K562 (cell line): ENCODE results near the gene SLC35G6. TPM values are rescaled to one million over a fixed set of nuclear protein-coding genes. Genes with fewer than 3 reads are reported as not detected.

Experiments
- ATAC-seq: fragments of 200-7000 bp; cut with Tn5 transposase; 3 replicates; pipeline ENCODE4 v1.9.1; 2020; ENCODE audit warnings: moderate library complexity
- BruUV-seq: library from RNA; stranded (reverse); fragments of 400-500 nt; replicated peaks from 2 replicates; lab custom pipeline; 2021; lab: Mats Ljungman, UMichigan
- CTCF ChIA-PET: fragments of 300-600 bp; formaldehyde crosslinking; extraction: SDS; loops from one replicate; lab custom pipeline; 2021; ENCODE audit warnings: low intra/inter-chr PET ratio; lab: Yijun Ruan, JAX
- POLR2A ChIA-PET: fragments of 300-600, 350-650 bp; sonication (Branson Sonifier 250); formaldehyde crosslinking; extraction: SDS; loops from one replicate; lab custom pipeline; 2021; ENCODE audit warnings: antibody characterized with exemption, inconsistent platforms; lab: Yijun Ruan, JAX
- DNase-seq, 4 experiments: peaks; one replicate each; pipeline versions ENCODE4 v3.0.0 to v3.0.0-alpha.2; 2011 to 2018; ENCODE audit warnings: low spot score in 3 of 4, mixed read lengths in 3 of 4; ENCODE audit errors: extremely low read depth in 1 of 4
- FAIRE-seq: peaks from 2 replicates; lab custom pipeline; 2011; peaks lifted over from hg19 to GRCh38; lab: Jason Lieb, UNC
- H2AFZ ChIP-seq: 2 replicates; pipeline ENCODE4 v1.6.0; 2011; ENCODE audit warnings: low read depth, low read length, control low read depth, inconsistent platforms
- H3K27ac ChIP-seq: fragments of 200-600 bp; 3 replicates; pipeline ENCODE4 v1.8.0; 2011; ENCODE audit warnings: low read depth, mild to moderate bottlenecking, control low read depth, inconsistent platforms, low read length, moderate library complexity, mixed read lengths; ENCODE audit errors: extremely low read depth
- H3K27me3 ChIP-seq, 2 experiments: fragments of 300-600 bp in 1 of 2; 2 replicates in 1 of 2; 3 replicates in 1 of 2; pipeline versions ENCODE4 v1.6.0 to v1.8.0; 2011; ENCODE audit warnings: inconsistent platforms in 2 of 2, low read length in 2 of 2, mild to moderate bottlenecking in 1 of 2, mixed read lengths in 1 of 2, moderate library complexity in 1 of 2; ENCODE audit not compliant: control insufficient read depth in 2 of 2, insufficient read depth in 2 of 2
- H3K36me3 ChIP-seq: fragments of 300-600 bp; 3 replicates; pipeline ENCODE4 v1.8.0; 2011; ENCODE audit warnings: mild to moderate bottlenecking, low read length, inconsistent platforms; ENCODE audit not compliant: control insufficient read depth, insufficient read depth
- H3K4me1 ChIP-seq, 2 experiments: fragments of 200-600 bp in 1 of 2; replicated peaks in 1 of 2; 2 replicates in 1 of 2; 3 replicates in 1 of 2; pipeline versions ENCODE4 v1.5.1 to v1.8.0; 2011; ENCODE audit warnings: inconsistent platforms in 2 of 2, low read length in 2 of 2, mild to moderate bottlenecking in 1 of 2, mixed read lengths in 1 of 2, moderate library complexity in 1 of 2; ENCODE audit not compliant: control insufficient read depth in 2 of 2, insufficient read depth in 2 of 2
- H3K4me2 ChIP-seq: 2 replicates; pipeline ENCODE4 v1.6.1; 2011; ENCODE audit warnings: low read length, control low read depth, inconsistent platforms, mixed read lengths; ENCODE audit not compliant: insufficient read depth
- H3K4me3 ChIP-seq: fragments of 200-600 bp; sonication (generic), shearing (Covaris generic); 2 replicates; pipeline ENCODE4 v1.5.1; 2016; ENCODE audit warnings: control low read depth, inconsistent platforms
- H3K79me2 ChIP-seq: fragments of 200-600 bp; 3 replicates; pipeline ENCODE4 v1.8.0; 2011; ENCODE audit warnings: low read length, inconsistent platforms; ENCODE audit not compliant: control insufficient read depth, insufficient read depth
- H3K9ac ChIP-seq, 2 experiments: 2 replicates each; pipeline versions ENCODE4 v1.6.0 to v1.6.1; 2011; ENCODE audit warnings: low read depth in 2 of 2, low read length in 2 of 2, control low read depth in 1 of 2, inconsistent platforms in 1 of 2, mild to moderate bottlenecking in 1 of 2, mixed read lengths in 1 of 2; ENCODE audit not compliant: insufficient read depth in 1 of 2
- H3K9me1 ChIP-seq: one replicate; pipeline ENCODE4 v1.6.0; 2011; ENCODE audit warnings: inconsistent platforms, mild to moderate bottlenecking, low read length, moderate library complexity; ENCODE audit not compliant: control insufficient read depth, insufficient read depth
- H3K9me3 ChIP-seq: replicated peaks from 2 replicates; pipeline ENCODE4 v1.5.1; 2011; ENCODE audit warnings: low read depth, low read length, inconsistent platforms; ENCODE audit not compliant: control insufficient read depth, insufficient read depth
- H4K20me1 ChIP-seq: replicated peaks from 2 replicates; pipeline ENCODE4 v1.6.1; 2011; ENCODE audit warnings: low read length, inconsistent platforms, mixed read lengths; ENCODE audit not compliant: control insufficient read depth, insufficient read depth
- CHCHD3 ChIP-seq: fragments of 250-450 bp; sonication (Bioruptor Pico); IDR thresholded peaks from 2 replicates; pipeline ENCODE4 v2.1.2; 2022; ENCODE audit warnings: mild to moderate bottlenecking
- CHD2 ChIP-seq: IDR thresholded peaks from 2 replicates; pipeline ENCODE4 v1.6.1; 2011; ENCODE audit warnings: low read depth, low read length
- CTBP1 ChIP-seq: fragments of 450-650 bp; IDR thresholded peaks from 2 replicates; pipeline ENCODE4 v1.6.1; 2016; ENCODE audit warnings: borderline replicate concordance
- ELF2 ChIP-seq: fragments of 250-450 bp; sonication (Bioruptor Pico); IDR thresholded peaks from 2 replicates; pipeline ENCODE4 v1.5.0; 2021; ENCODE audit warnings: mild to moderate bottlenecking
- EP400 ChIP-seq: fragments of 450-650 bp; IDR thresholded peaks from 2 replicates; pipeline ENCODE4 v1.6.1; 2017; ENCODE audit warnings: antibody characterized with exemption, mild to moderate bottlenecking, moderate library complexity
- FOSL1 ChIP-seq: fragments of 200-800 bp; sonication (Bioruptor generic); conservative IDR thresholded peaks from 2 replicates; pipeline ENCODE4 v1.6.1; 2016; ENCODE audit warnings: missing genetic modification characterization, missing compliant biosample characterization
- KAT7 ChIP-seq: sonication (generic); formaldehyde crosslinking; IDR thresholded peaks from 2 replicates; pipeline ENCODE4 v1.8.0; 2022; ENCODE audit warnings: missing genetic modification reagents, mild to moderate bottlenecking, borderline replicate concordance
- KHSRP ChIP-seq: fragments of 450-650 bp; IDR thresholded peaks from 2 replicates; pipeline ENCODE4 v1.6.1; 2017
- KLF13 ChIP-seq: fragments of 450-650 bp; IDR thresholded peaks from 2 replicates; pipeline ENCODE4 v1.6.1; 2016; ENCODE audit warnings: missing genetic modification characterization, low read depth, mild to moderate bottlenecking, missing compliant biosample characterization, moderate library complexity, borderline replicate concordance
- MEIS2 ChIP-seq: fragments of 450-650 bp; IDR thresholded peaks from 2 replicates; pipeline ENCODE4 v1.6.1; 2014; ENCODE audit warnings: mild to moderate bottlenecking; ENCODE audit not compliant: partially characterized antibody
- MTF1 ChIP-seq: fragments of 250-450 bp; sonication (Bioruptor Pico); IDR thresholded peaks from 2 replicates; pipeline ENCODE4 v1.9.0; 2021; ENCODE audit warnings: moderate library complexity, mild to moderate bottlenecking, inconsistent platforms, borderline replicate concordance
- POLR2B ChIP-seq: fragments of 450-650 bp; IDR thresholded peaks from 2 replicates; pipeline ENCODE4 v1.6.1; 2018; ENCODE audit warnings: low read depth; ENCODE audit not compliant: partially characterized antibody
- SAP30 ChIP-seq: fragments of 200-600 bp; sonication (generic); IDR thresholded peaks from 2 replicates; pipeline ENCODE4 v1.6.1; 2012; ENCODE audit warnings: borderline replicate concordance, low read depth, mild to moderate bottlenecking, moderate library complexity, low read length, control low read depth, inconsistent platforms; ENCODE audit not compliant: insufficient read depth, poor library complexity, severe bottlenecking
- SMARCA5 ChIP-seq: fragments of 450-650 bp; IDR thresholded peaks from 2 replicates; pipeline ENCODE4 v1.6.1; 2016
- SRSF3 ChIP-seq: fragments of 200-400 bp; formaldehyde crosslinking; IDR thresholded peaks from 2 replicates; pipeline ENCODE4 v1.6.1; 2016; ENCODE audit warnings: mild to moderate bottlenecking, low read length, moderate library complexity; ENCODE audit not compliant: insufficient read depth
- TEAD1 ChIP-seq, 2 experiments: fragments of 450-650 bp in 1 of 2; sonication (generic) in 1 of 2; formaldehyde crosslinking; IDR thresholded peaks; 2 replicates each; pipeline versions ENCODE4 v1.4.0 to v1.8.0; 2020 to 2022; ENCODE audit warnings: mild to moderate bottlenecking in 2 of 2, missing genetic modification reagents in 1 of 2
- ZBTB33 ChIP-seq: sonication (generic); formaldehyde crosslinking; IDR thresholded peaks from 2 replicates; pipeline ENCODE4 v1.8.1; 2023; ENCODE audit warnings: mild to moderate bottlenecking, missing genetic modification reagents
- ZEB2 ChIP-seq: fragments of 450-650 bp; IDR thresholded peaks from 2 replicates; pipeline ENCODE4 v1.6.1; 2016
- ZNF324 ChIP-seq: fragments of 250-450 bp; sonication (Bioruptor Pico); IDR thresholded peaks from 2 replicates; pipeline ENCODE4 v1.4.0; 2020; ENCODE audit warnings: mild to moderate bottlenecking
- ZNF408 ChIP-seq: fragments of 250-450 bp; sonication (Bioruptor Pico); IDR thresholded peaks from 2 replicates; pipeline ENCODE4 v1.4.0; 2020; ENCODE audit warnings: low read depth, mild to moderate bottlenecking, moderate library complexity
- ZNF589 ChIP-seq: fragments of 200-800 bp; sonication (Bioruptor generic); IDR thresholded peaks from 2 replicates; pipeline ENCODE4 v1.6.1; 2016; ENCODE audit warnings: low read depth, missing genetic modification characterization, missing compliant biosample characterization
- WGBS: fragments of 100-300 bp; shearing (Covaris generic); methylation state at CpG from one replicate; pipeline ENCODE4 v1.1.6; 2016; ENCODE audit warnings: low coverage, mixed read lengths; ENCODE audit not compliant: insufficient coverage; ENCODE audit errors: missing lambda C conversion rate; 5-methylcytosine and 5-hydroxymethylcytosine counted together
- in situ Hi-C: fragments of 300-500 bp; cut with MboI; formaldehyde crosslinking; loops from 4 replicates; pipeline ENCODE4 v1.15.0; 2018; ENCODE audit warnings: inconsistent platforms, mixed read lengths
- intact Hi-C: fragments of 100-400 bp; cut with micrococcal nuclease; formaldehyde crosslinking; loops from 2 replicates; pipeline ENCODE4 v1.14.2; 2022
- polyA plus RNA-seq, 8 experiments: library from polyadenylated mRNA; depleted of rRNA in 4 of 8; stranded (reverse) in 5 of 8; unstranded in 3 of 8; fragments of >200 nt; fragmentation: Nextera tagmentation in 2 of 8; fragmentation: Illumina TruSeq in 1 of 8; extraction: Ambion mirVana in 2 of 8; extraction: Trizol in 1 of 8; gene quantifications; 2 replicates each; pipeline versions ENCODE4 v1.2.1 to v1.2.3, GENCODE V29; 2011 to 2014; ENCODE audit warnings: inconsistent platforms in 1 of 8, missing spikeins in 1 of 8
- total RNA-seq, 7 experiments: library from RNA; depleted of rRNA in 6 of 7; stranded (reverse); fragments of >200 nt in 6 of 7; fragmentation: Illumina TruSeq in 2 of 7; extraction: Trizol in 2 of 7; gene quantifications; 2 replicates each; pipeline versions ENCODE4 v1.2.1 to v1.2.3, GENCODE V29; 2011 to 2021; ENCODE audit warnings: low replicate concordance in 1 of 7

Gene SLC35G6
- total and polyA plus RNA-seq, 9 of the 15 experiments (the other 6 are each of a cell fraction or from before 2014, with no cell fraction given) = not detected

- CTCF ChIA-PET = no interaction called here
- Histone ChIP-seq H3K9ac (peak overlapping the region in 1 of 2 experiments; percentile 84; a peak in 3 of 4 replicates), H3K4me3 (no peak overlapping the region), H3K4me1 (peaks cover 20 to 73% of the 10 kb centered on the region in 2 experiments; a peak in 4 of 5 replicates), H3K27me3 (no peaks in the 10 kb centered on the region), H3K36me3 (no peaks in the 10 kb centered on the region), H3K9me3 (no peaks in the 10 kb centered on the region), H3K79me2 (peaks cover 7% of the 10 kb centered on the region; the same call in 2 of the 3 replicates), H3K27ac (no peak overlapping the region), H2AFZ (0 out of 2 replicates have a peak overlapping the region, but pooled peaks have one; percentile 52), H3K9me1 (peaks cover 3% of the 10 kb centered on the region), H3K4me2 (peak overlapping the region; percentile 54), H4K20me1 (no peaks in the 10 kb centered on the region)
- intact Hi-C loops (no loop called here), in situ Hi-C loops (no loop called here)
- peak; percentile 19 to 37 (median 30) for DNase-seq
- POLR2A ChIA-PET = interaction anchor here (0.6 to 2.0 kb wide), 5 partner anchors 37 to 116 kb away, joined by 3 to 8 read pairs (median 4); partner anchors contain the start of gene ZBTB4
- no peak for ATAC-seq
- no TSS peak for BruUV-seq
- FAIRE-seq = no peak
- 37% methylated on average over 22 of the region's 46 CpGs for WGBS
- no peak for TF ChIP-seq SAP30
- TF ChIP-seq FOSL1 (tag) = no peak
- TF ChIP-seq ZNF324 (CRISPR knock-in tag) = no peak
- TF ChIP-seq CHD2 = no peak
- no peak for TF ChIP-seq KHSRP
- no peak for TF ChIP-seq MTF1 (CRISPR knock-in tag)
- no peak for TF ChIP-seq MEIS2
- TF ChIP-seq SRSF3 = no peak
- TF ChIP-seq CTBP1 = no peak
- no peak for TF ChIP-seq EP400
- TF ChIP-seq SMARCA5 = no peak
- TF ChIP-seq KAT7 (CRISPR knock-in tag) = 0 out of 2 replicates have a peak, but pooled peaks have one; percentile 31
- TF ChIP-seq ELF2 (CRISPR knock-in tag) = no peak
- TF ChIP-seq CHCHD3 (CRISPR knock-in tag) = no peak
- no peak for TF ChIP-seq ZNF589 (CRISPR knock-in tag)
- no peak for TF ChIP-seq ZBTB33
- no peak for TF ChIP-seq ZNF408 (CRISPR knock-in tag)
- no peak for TF ChIP-seq POLR2B
- TF ChIP-seq KLF13 (tag) = no peak
- no peak for TF ChIP-seq ZEB2
- 0 out of 4 replicates have a peak, but pooled peaks of 1 of the 2 experiments have one; percentile 19 for TF ChIP-seq TEAD1 (CRISPR knock-in tag; IDR thresholded peaks at IDR 0.05)
Observed at GRCh38 chr17:7440113-7440833, 41.0 kb upstream of the SLC35G6 start.
